HFF-Myc (cell line): ENCODE results near the gene POLE3.
"Not testable (repeated sequence)": the region's sequence is repeated elsewhere in the genome, so short reads cannot be mapped to it uniquely, and the experiment has no call there.

Experiments
- DNase-seq: peaks from one replicate; pipeline ENCODE4 v3.0.0-alpha.2; 2011; ENCODE audit warnings: low read depth; ENCODE audit errors: extremely low read depth
- H3K4me3 ChIP-seq: replicated peaks from 2 replicates; pipeline ENCODE4 v1.5.1; 2011; ENCODE audit warnings: low read depth, mild to moderate bottlenecking, control low read depth, low read length
- CTCF ChIP-seq: IDR thresholded peaks from 2 replicates; pipeline ENCODE4 v1.5.1; 2012; ENCODE audit warnings: mild to moderate bottlenecking, low read depth, low read length, control low read depth; ENCODE audit errors: missing control alignments

POLE3 gene

DNA sequence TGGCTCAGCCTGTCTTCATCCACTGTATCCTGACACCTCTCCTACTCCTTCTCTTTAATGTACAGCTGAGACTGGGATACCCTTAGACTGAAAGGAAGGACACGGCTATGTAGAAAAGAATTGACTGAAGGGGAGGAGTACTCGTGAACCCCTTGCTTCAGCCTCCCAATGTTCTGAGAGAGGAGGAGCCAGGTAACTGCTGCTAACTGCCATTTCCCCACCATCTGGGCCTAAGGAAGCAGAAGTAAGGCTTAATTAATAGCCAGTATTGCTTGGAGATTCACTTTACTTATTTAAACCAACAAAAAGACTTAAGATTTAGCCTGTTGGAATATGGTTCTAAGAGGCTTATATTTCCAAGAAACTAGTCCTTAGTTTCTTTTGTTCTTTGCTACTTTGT, 34.3 kb upstream of the POLE3 start:
- no peak overlapping the region for H3K4me3 ChIP-seq
- DNase-seq, result no peak
- no peak for TF ChIP-seq CTCF

DNA sequence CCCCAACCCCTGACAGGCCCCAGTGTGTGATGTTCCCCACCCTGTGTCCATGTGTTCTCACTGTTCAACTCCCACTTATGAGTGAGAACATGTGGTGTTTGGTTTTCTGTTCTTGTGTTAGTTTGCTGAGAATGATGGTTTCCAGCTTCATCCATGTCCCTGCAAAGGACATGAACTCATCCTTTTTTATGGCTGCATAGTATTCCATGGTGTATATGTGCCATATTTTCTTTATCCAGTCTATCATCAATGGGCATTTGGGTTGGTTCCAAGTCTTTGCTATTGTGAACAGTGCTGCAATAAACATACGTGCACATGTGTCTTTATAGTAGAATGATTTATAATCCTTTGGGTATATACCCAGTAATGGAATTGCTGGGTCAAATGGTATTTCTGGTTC, 27.2 kb upstream of the POLE3 start:
- DNase-seq, H3K4me3 ChIP-seq: not testable (repeated sequence)

GRCh38 chr9:113436728-113437515, 26.4 kb upstream of the POLE3 start:
- no peak for TF ChIP-seq CTCF
- H3K4me3 ChIP-seq, result no peak overlapping the region
- DNase-seq, result no peak

DNA sequence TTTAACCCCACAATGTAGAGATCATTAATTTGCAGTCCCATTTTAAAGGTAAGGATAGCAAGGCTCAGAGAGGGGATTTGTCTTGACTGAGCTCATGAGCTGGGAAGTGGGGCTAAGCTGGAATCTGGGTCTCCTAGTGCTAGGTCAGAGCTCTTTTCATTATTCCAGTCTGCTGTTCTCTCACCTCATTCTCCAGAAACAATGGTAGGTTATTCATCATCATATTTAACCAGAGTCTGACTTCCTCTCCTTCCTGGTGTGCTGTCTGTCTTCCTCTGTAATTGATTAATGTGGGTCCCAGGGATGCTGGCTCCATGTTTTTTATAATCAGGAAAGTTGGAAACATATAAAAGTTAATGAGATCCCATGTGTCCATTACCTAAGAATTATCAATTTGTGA, 20.7 kb upstream of the POLE3 start:
- no peak overlapping the region for H3K4me3 ChIP-seq
- no peak for DNase-seq
- no peak for TF ChIP-seq CTCF

- no peak for TF ChIP-seq CTCF
- H3K4me3 ChIP-seq, result no peak overlapping the region
- no peak for DNase-seq
Measured at GRCh38 chr9:113428062-113428615, 17.7 kb upstream of the POLE3 start.

GRCh38 chr9:113427629-113428028, 17.2 kb upstream of the POLE3 start:
- DNase-seq, result no peak
- no peak overlapping the region for H3K4me3 ChIP-seq
- TF ChIP-seq CTCF, result no peak

DNA sequence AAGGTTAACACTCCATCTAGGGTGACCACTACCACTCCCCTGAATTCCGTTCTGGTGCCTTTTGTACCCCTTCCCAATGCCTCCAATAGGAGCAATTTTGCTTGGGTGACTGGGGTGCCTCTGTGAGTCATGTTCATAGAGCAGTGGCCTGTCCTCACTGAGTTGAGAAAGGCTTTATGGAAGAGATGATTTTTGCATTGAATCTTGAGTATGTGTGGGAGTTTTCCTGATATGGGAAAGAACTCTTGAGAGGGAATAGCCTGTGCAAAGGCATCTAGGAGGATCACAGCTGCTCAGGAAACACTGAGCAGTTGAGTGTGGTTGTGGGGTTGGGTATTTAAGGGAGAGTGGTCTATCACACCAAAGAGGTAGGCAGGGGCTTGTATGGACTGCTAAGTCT, 16.2 kb upstream of the POLE3 start:
- no peak for DNase-seq
- no peak for TF ChIP-seq CTCF
- no peak overlapping the region for H3K4me3 ChIP-seq
